Mucosa of descending colon (tissue), 3 donors: ENCODE data around the gene ZNF639. TPM values are rescaled to one million over a fixed set of nuclear protein-coding genes. Genes with fewer than 3 reads are reported as not detected.

Experiments
- ATAC-seq: fragments of 200-7000 bp; cut with Tn5 transposase; one replicate; pipeline ENCODE4 v1.9.1; 2020; ENCODE audit warnings: mild to moderate bottlenecking, moderate library complexity
- DNase-seq, 3 donors: peaks; one replicate each; pipeline ENCODE4 v3.0.0-alpha.2; 2020
- H3K36me3 ChIP-seq: fragments of 200-600 bp; one replicate; pipeline ENCODE4 v1.8.0; 2021; ENCODE audit warnings: low read depth, mild to moderate bottlenecking
- H3K4me1 ChIP-seq: fragments of 200-600 bp; one replicate; pipeline ENCODE4 v1.8.0; 2021; ENCODE audit warnings: low read depth, mild to moderate bottlenecking
- H3K4me3 ChIP-seq: fragments of 200-600 bp; one replicate; pipeline ENCODE4 v1.8.0; 2021; ENCODE audit warnings: mild to moderate bottlenecking
- H3K9me3 ChIP-seq: fragments of 200-600 bp; one replicate; pipeline ENCODE4 v1.8.0; 2021; ENCODE audit warnings: mild to moderate bottlenecking
- intact Hi-C, 2 donors: fragments of 100-400 bp; cut with DNase I in 1 of 2; cut with micrococcal nuclease in 1 of 2; formaldehyde crosslinking; loops; one replicate each; pipeline versions ENCODE4 v1.11.0 to v1.11.1; 2022; cut with DNase I, micrococcal nuclease
- total RNA-seq, 3 donors: library from RNA; stranded (reverse); fragmentation: NEBNext Ultra II Directional in 2 of 3; extraction: Animal tissue kit (Norgen Biotek cat#: 25700) in 2 of 3; gene quantifications; one replicate each; pipeline versions ENCODE4 v1.2.1 to v1.2.4, GENCODE V29; 2021 to 2023
- TF ChIP-seq, protein P1 (sequence below): fragments of 200-600 bp; IDR thresholded peaks from one replicate; pipeline ENCODE4 v1.8.0; 2022; ENCODE audit warnings: antibody characterized with exemption, mild to moderate bottlenecking
- donor health status: DM: no; HTN: no; CAD: no; lungs with moderate emphysema.
- donor health status: DM: no; HTN: no; CAD: no.
- donor health status: DM: no; HTN: yes; CAD: no.

Gene ZNF639
- total RNA-seq, 3 donors from 2014 or later: 18.4 to 41.2 (median 22.9) TPM

DNA sequence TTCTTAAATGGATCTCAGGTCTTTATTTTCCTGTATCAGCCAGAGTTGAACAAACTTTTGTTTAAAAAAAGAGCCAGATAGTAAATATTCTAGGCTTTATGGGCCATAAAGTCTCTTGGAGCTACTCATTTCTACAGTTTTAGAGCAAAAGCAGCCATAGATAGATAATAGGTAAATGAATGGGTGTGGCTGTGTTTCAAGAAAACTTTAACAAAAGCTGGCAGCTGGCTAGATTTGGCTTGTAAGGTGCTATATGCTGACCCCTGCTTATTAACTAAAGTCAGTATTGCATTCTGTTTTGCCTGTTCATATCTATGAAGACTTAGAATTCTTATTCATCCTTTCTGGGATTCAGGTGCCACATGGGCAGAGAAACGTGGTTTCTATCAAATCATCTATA is 53.6 kb downstream of the ZNF639 start:
- Histone ChIP-seq H3K9me3 (no peaks in the 10 kb centered on the region), H3K4me3 (no peak overlapping the region), H3K4me1 (no peaks in the 10 kb centered on the region), H3K36me3 (no peaks in the 10 kb centered on the region)
- DNase-seq (no peak), ATAC-seq (no peak)
- TF ChIP-seq, protein P1, sequence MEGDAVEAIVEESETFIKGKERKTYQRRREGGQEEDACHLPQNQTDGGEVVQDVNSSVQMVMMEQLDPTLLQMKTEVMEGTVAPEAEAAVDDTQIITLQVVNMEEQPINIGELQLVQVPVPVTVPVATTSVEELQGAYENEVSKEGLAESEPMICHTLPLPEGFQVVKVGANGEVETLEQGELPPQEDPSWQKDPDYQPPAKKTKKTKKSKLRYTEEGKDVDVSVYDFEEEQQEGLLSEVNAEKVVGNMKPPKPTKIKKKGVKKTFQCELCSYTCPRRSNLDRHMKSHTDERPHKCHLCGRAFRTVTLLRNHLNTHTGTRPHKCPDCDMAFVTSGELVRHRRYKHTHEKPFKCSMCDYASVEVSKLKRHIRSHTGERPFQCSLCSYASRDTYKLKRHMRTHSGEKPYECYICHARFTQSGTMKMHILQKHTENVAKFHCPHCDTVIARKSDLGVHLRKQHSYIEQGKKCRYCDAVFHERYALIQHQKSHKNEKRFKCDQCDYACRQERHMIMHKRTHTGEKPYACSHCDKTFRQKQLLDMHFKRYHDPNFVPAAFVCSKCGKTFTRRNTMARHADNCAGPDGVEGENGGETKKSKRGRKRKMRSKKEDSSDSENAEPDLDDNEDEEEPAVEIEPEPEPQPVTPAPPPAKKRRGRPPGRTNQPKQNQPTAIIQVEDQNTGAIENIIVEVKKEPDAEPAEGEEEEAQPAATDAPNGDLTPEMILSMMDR: no peak
- intact Hi-C loops: no loop called here

Other genes with a start within 250 kb of the ZNF639 start
- gene PIK3CA, start 174.7 kb upstream of the ZNF639 start, total RNA-seq: 10 to 100 TPM; 16.5 to 30.6 (median 19.5) TPM
- 1 to 10 TPM; 2.1 to 2.7 (median 2.4) TPM for gene KCNMB3, start 71.9 kb upstream of the ZNF639 start, total RNA-seq
- 10 to 100 TPM; 55.2 to 68.4 (median 61.8) TPM for gene MFN1, start 24.7 kb downstream of the ZNF639 start, total RNA-seq
- gene GNB4, start 128.4 kb downstream of the ZNF639 start, total RNA-seq: 10 to 100 TPM in 1 of 3 donors, 1 to 10 TPM in 2; 4.3 to 26.4 (median 9.0) TPM
- gene ACTL6A, start 239.9 kb downstream of the ZNF639 start, total RNA-seq: 10 to 100 TPM; 38.9 to 46.3 (median 40.7) TPM